Fibroblast of lung (primary cell): ENCODE results near the gene ERAS.

Source experiments
- EZH2 ChIP-seq: IDR thresholded peaks from 2 replicates; pipeline ENCODE4 v1.5.1; 2012; ENCODE audit warnings: low read length, control low read depth, mild to moderate bottlenecking; ENCODE audit errors: missing control alignments
- TF ChIP-seq, protein P1 (sequence below), 2 donors: IDR thresholded peaks in 1 of 2; conservative IDR thresholded peaks in 1 of 2; 1 replicate in 1 of 2; 2 replicates in 1 of 2; pipeline ENCODE4 v1.5.1; 2011 to 2012; ENCODE audit warnings: low read length in 2 of 2, control low read depth in 1 of 2, inconsistent platforms in 1 of 2, low read depth in 1 of 2, mild to moderate bottlenecking in 1 of 2

DNA sequence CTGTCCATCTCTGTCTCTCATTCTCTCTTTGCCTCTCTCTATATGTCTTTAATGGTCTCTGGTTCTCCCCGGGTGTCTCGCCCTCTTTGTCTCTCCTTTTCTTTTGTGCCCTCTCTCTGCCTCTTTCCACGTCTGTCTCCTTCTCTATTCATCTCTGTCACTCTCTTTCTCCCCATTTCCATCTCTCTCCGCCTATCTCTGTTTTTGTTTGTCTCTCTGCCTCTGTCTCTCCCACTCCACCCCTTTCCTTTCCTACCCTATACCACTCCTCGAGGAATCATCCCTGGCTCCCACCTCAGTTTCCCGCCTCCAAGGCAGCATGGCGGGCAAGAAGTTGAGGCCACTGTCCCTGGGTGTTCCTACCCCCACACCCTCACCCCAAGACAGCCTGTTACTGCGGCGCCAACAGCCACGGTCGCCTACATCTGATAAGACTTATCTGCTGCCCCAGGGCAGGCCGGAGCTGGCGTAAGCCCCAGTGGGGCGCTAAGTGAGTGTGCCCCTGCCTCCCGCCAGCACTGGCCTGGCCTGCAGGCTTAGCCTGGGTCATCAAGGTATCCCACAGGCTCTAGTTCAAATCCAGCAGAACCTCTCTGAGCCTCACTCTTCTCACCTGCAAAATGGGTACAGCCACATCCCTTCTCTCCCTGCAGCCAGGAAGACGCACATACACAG is 40.6 kb upstream of the ERAS start:
- TF ChIP-seq, protein P1, sequence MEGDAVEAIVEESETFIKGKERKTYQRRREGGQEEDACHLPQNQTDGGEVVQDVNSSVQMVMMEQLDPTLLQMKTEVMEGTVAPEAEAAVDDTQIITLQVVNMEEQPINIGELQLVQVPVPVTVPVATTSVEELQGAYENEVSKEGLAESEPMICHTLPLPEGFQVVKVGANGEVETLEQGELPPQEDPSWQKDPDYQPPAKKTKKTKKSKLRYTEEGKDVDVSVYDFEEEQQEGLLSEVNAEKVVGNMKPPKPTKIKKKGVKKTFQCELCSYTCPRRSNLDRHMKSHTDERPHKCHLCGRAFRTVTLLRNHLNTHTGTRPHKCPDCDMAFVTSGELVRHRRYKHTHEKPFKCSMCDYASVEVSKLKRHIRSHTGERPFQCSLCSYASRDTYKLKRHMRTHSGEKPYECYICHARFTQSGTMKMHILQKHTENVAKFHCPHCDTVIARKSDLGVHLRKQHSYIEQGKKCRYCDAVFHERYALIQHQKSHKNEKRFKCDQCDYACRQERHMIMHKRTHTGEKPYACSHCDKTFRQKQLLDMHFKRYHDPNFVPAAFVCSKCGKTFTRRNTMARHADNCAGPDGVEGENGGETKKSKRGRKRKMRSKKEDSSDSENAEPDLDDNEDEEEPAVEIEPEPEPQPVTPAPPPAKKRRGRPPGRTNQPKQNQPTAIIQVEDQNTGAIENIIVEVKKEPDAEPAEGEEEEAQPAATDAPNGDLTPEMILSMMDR (conservative IDR thresholded peaks at IDR 0.05 in 1 of 2, IDR thresholded peaks at IDR 0.05 in 1 of 2; ENCODE audit: low read depth in 1 of 2, low read length in 2 of 2), result no peak
- TF ChIP-seq EZH2, result no peak
